Measurements from ENCODE around the gene B4GALT4.
A peak's percentile ranks its signal among the peaks of the same experiment; 100 is the strongest.
"Not testable (repeated sequence)": the region's sequence is repeated elsewhere in the genome, so short reads cannot be mapped to it uniquely, and the experiment has no call there.

Gene B4GALT4

DNA sequence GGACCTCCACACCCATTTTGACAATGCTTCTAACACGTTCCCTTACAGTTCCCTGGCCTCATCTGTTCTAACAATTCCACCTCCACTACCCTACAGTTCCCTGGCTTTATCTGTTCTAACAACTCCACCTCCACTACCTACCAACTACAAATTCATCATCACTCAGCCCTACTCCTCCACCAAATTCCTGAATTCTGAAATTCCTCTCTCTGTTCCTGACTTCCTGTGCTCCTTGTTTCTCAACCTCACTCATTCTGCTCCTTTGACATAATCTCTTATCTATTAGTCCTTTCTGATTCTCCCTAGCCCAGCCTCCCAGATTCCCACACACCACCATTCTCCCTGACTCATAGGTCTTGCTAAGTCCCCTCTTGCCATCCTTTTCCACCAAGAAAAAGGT is 44.8 kb downstream of the B4GALT4 start:
- DNase-seq (ENCODE audit: low read depth), result no peak

GRCh38 chr3:119195151-119195476 is 45.6 kb downstream of the B4GALT4 start:
- DNase-seq (ENCODE audit: low read depth), result no peak

- DNase-seq (ENCODE audit: low read depth), result no peak
These were observed 46.2 kb downstream of the B4GALT4 start for GRCh38 chr3:119194237-119195150.

- no peak for DNase-seq (ENCODE audit: low read depth)
These were observed 48.9 kb downstream of the B4GALT4 start for GRCh38 chr3:119191800-119192199.

GRCh38 chr3:119187266-119187665 is 53.4 kb downstream of the B4GALT4 start:
- DNase-seq (ENCODE audit: low read depth), result no peak

DNA sequence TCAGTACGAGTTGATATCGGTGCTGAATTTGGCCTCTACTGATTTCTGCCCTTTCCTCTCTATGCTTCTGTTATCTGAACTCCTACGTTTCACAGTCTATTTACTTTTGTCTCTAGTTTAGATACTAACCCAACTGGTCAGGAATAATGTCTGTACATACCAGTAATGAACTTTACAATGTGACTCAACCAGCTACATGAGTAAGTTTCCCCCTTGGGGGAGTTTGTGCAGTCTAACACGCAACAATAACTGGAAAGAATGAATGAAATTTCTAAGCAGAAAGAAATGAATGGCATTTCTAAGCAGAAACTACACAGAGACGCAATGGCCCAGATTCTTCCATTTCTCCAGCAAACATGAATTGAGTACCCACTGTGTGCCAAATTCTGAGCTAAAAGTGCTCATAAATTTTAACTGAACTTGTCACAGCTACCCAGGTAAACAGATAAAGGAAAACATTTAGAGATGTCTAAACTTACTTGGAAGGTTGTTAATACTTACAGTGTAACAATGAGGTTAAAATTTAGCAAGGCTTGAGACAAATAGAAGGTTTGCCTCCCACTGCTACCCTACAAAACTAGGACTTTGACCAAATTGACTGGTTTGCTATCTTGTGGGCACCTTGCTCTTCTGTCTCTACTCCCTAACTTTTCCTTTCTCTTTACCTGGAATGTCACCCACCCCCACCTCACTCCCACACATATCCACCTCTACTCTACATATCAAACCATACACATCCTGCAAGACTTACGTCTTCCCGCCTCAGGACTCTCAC is 55.7 kb downstream of the B4GALT4 start:
- peak; percentile 51 for DNase-seq (ENCODE audit: low read depth)

DNA sequence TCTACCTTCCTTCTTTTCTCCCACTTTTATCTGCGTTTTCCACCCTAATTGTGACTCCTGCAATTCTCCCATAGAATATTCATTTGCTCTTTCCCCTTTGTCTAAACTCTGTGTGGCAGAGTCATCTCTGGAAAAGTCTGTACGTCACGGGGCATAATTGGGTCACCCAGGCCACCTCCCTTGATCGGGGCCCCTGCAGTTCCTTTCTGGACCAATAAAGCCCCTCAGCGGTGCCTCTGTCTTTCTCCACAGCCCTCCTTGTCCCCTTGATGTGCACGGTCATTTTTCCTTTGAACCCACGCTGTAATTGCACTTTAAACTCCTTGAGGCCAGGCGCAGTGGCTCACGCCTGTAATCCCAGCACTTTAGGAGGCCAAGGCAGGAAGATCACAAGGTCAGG is 56.6 kb downstream of the B4GALT4 start:
- no peak for DNase-seq (ENCODE audit: low read depth)

DNA sequence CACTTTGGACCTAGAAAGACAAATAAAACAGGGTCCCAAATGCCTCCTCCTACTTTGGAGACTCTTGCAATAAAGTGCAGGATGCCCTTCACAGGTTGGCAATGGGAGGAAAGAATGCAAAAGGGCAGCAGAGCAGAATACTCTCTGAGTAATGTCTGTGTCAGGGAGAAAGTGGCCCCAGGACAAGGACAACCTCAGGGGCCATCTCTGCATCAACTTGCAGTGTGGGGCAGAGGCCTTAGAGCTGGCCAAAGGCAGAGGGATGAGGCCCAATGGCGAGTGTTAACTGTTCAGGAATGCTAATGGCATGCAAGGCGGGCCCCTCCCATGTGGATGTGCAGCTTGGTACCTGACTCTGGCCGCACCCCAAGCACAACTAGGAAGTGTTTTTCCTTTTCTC is 58.9 kb downstream of the B4GALT4 start:
- DNase-seq (ENCODE audit: low read depth), result no peak

DNA sequence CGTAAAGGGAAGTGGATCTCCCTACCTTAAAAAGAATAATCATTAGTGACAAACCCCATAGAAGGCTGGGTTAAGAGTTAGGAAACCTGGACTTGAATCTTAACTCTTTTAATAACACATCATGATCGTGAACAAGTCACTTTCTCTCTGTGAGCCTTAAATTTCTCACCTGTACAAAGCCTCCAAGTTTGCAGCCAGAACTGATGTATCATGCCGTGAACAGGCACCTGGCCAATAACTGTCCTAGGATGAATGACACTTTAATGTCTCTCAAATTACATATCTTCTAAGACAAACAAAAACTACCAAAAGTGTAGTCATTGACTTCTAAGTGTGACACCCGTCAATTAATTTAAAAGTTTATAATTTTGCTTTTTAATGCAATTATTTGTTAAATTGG is 63.4 kb downstream of the B4GALT4 start:
- no peak for DNase-seq (ENCODE audit: low read depth)

GRCh38 chr3:119176778-119177177 is 63.9 kb downstream of the B4GALT4 start:
- DNase-seq (ENCODE audit: low read depth), result no peak

GRCh38 chr3:119175872-119176756 is 64.6 kb downstream of the B4GALT4 start:
- no peak for DNase-seq (ENCODE audit: low read depth)

- DNase-seq (ENCODE audit: low read depth), result no peak
These were observed 67.4 kb downstream of the B4GALT4 start, which contains the start of gene UPK1B for GRCh38 chr3:119173325-119173724. TSS of gene UPK1B (plus strand) at chr3:119173598. CDS start at chr3:119186742, 13,144 bp downstream.

DNA sequence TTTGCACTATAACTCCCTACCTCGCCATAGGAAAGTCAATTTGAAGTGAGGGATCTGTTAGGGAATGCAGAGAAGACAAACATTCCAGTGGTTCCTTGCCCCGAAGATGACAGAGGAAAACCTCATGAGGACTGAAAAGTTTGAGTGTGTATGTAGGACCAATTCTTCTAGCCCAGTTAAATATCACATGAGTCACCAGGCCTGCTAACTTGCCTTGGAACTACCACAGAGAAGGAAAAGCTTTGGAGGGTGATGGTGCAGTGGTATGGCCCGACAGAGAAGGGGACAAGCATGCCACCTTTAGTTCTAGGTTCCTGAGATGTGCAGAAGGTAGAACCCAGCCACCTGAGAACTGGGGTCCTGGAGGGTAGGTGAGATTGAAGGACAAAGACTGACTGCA is 69.9 kb downstream of the B4GALT4 start:
- no peak for DNase-seq (ENCODE audit: low read depth)

GRCh38 chr3:119164745-119165144 is 75.9 kb downstream of the B4GALT4 start:
- not testable (repeated sequence) for DNase-seq (ENCODE audit: low read depth)
